ENCODE data around the gene PACS2. TPM values are rescaled to one million over a fixed set of nuclear protein-coding genes. Genes with fewer than 3 reads are reported as not detected.

PACS2 gene
- total RNA-seq, 1 experiment from 2014 or later, result 55.2 TPM

- in situ Hi-C loops (cut with HindIII; ENCODE audit: low pct_unique_long_range_greater_than_20kb, low sequenced_read_pairs), result no loop called here
- Histone ChIP-seq H3K9me3 (ENCODE audit: control insufficient read depth, insufficient read depth, low read depth, low read length) (no peaks in the 10 kb centered on the region), H3K4me1 (ENCODE audit: control insufficient read depth, insufficient read depth, low read length) (peaks cover 12% of the 10 kb centered on the region), H3K27me3 (ENCODE audit: control insufficient read depth, insufficient read depth, low read length) (no peaks in the 10 kb centered on the region), H3K4me3 (ENCODE audit: low read depth in 2 of 2, low read length in 2 of 2) (peak overlapping the region; percentile 39 to 41), H3K36me3 (ENCODE audit: control insufficient read depth, insufficient read depth, low read length) (no peaks in the 10 kb centered on the region; the same call in 1 of the 2 replicates), H3K27ac (ENCODE audit: low read length) (peak overlapping the region; percentile 70)
- POLR2A ChIA-PET, result interaction anchor here (0.5 to 1.2 kb wide), 2 partner anchors 12 kb away, joined by 3 read pairs; partner anchors contain the start of gene BRF1
- DNase-seq (ENCODE audit: low read depth, low spot score), result no peak
- TF ChIP-seq POLR2AphosphoS5 (IDR thresholded peaks at IDR 0.05; ENCODE audit: low read depth, low read length), result 0 out of 2 replicates have a peak, but pooled peaks have one; percentile 10
- TF ChIP-seq REST (IDR thresholded peaks at IDR 0.05; ENCODE audit: insufficient read depth in 1 of 2, low read depth in 2 of 2, low read length in 1 of 2), result no peak
- intact Hi-C loops (cut with micrococcal nuclease; ENCODE audit: unreplicated experiment), result no loop called here
- peak; percentile 38 for ATAC-seq
- CTCF ChIA-PET, result interaction anchor here (0.6 kb wide), 1 partner anchor 46 kb away, joined by 5 read pairs; no protein-coding TSS in a partner anchor
- BruUV-seq (replicated peaks), result no TSS peak
These were observed 914 bp upstream of the PACS2 start for GRCh38 chr14:105313381-105314286.

GRCh38 chr14:105315211-105315721 is 718 bp downstream of the PACS2 start:
- intact Hi-C loops (cut with micrococcal nuclease; ENCODE audit: unreplicated experiment), result no loop called here
- ChIA-PET CTCF (no interaction called here), POLR2A (no interaction called here)
- Histone ChIP-seq H3K9me3 (ENCODE audit: control insufficient read depth, insufficient read depth, low read depth, low read length) (no peaks in the 10 kb centered on the region), H3K27ac (ENCODE audit: low read length) (peak overlapping the region; percentile 65; the same call in 1 of the 2 replicates), H3K27me3 (ENCODE audit: control insufficient read depth, insufficient read depth, low read length) (no peaks in the 10 kb centered on the region), H3K36me3 (ENCODE audit: control insufficient read depth, insufficient read depth, low read length) (no peaks in the 10 kb centered on the region; the same call in 1 of the 2 replicates), H3K4me1 (ENCODE audit: control insufficient read depth, insufficient read depth, low read length) (peaks cover 12% of the 10 kb centered on the region), H3K4me3 (ENCODE audit: low read depth in 2 of 2, low read length in 2 of 2) (peak overlapping the region; percentile 61)
- no peak for DNase-seq (ENCODE audit: low read depth, low spot score)
- TF ChIP-seq SIN3A (IDR thresholded peaks at IDR 0.05; ENCODE audit: borderline replicate concordance, insufficient read depth, low read depth, low read length), result no peak
- no peak for TF ChIP-seq REST (IDR thresholded peaks at IDR 0.05; ENCODE audit: insufficient read depth in 1 of 2, low read depth in 2 of 2, low read length in 1 of 2)
- TF ChIP-seq POLR2AphosphoS5 (IDR thresholded peaks at IDR 0.05; ENCODE audit: low read depth, low read length), result no peak
- TF ChIP-seq TCF7L2 (IDR thresholded peaks at IDR 0.05; ENCODE audit: low read depth, low read length), result no peak
- TF ChIP-seq CTCF (IDR thresholded peaks at IDR 0.05), result no peak
- no TSS peak for BruUV-seq (replicated peaks)
- ATAC-seq, result peak; percentile 32; the same call in 1 of the 2 replicates
- in situ Hi-C loops (cut with HindIII; ENCODE audit: low pct_unique_long_range_greater_than_20kb, low sequenced_read_pairs), result no loop called here
